ENCODE data around the gene RFC2.
"Not testable (repeated sequence)": the region's sequence is repeated elsewhere in the genome, so short reads cannot be mapped to it uniquely, and the experiment has no call there.

The RFC2 gene

GRCh38 chr7:74216361-74216761, 37.8 kb downstream of the RFC2 start:
- no peak for DNase-seq

GRCh38 chr7:74215921-74216320, 38.3 kb downstream of the RFC2 start:
- DNase-seq, result no peak

- DNase-seq, result no peak
These were observed 39.2 kb downstream of the RFC2 start for GRCh38 chr7:74214816-74215630.

- DNase-seq, result no peak
These were observed 41.5 kb downstream of the RFC2 start for GRCh38 chr7:74212661-74213060.

- DNase-seq, result not testable (repeated sequence)
These were observed 46.0 kb downstream of the RFC2 start for GRCh38 chr7:74208241-74208640.

GRCh38 chr7:74207586-74207985, 46.6 kb downstream of the RFC2 start:
- DNase-seq, result no peak

GRCh38 chr7:74206589-74207120, 47.5 kb downstream of the RFC2 start:
- peak; percentile 77 for DNase-seq

- not testable (repeated sequence) for DNase-seq
These were observed 48.1 kb downstream of the RFC2 start for GRCh38 chr7:74206052-74206451.

- no peak for DNase-seq
These were observed 50.1 kb downstream of the RFC2 start for GRCh38 chr7:74203956-74204618.

- peak; percentile 87 for DNase-seq
These were observed 51.2 kb downstream of the RFC2 start for GRCh38 chr7:74202841-74203556.

- DNase-seq, result no peak
These were observed 54.4 kb downstream of the RFC2 start for GRCh38 chr7:74199551-74200355.

- DNase-seq, result no peak
These were observed 56.6 kb downstream of the RFC2 start for GRCh38 chr7:74197449-74198124.

- not testable (repeated sequence) for DNase-seq
These were observed 58.1 kb downstream of the RFC2 start for GRCh38 chr7:74195968-74196654.

- DNase-seq, result not testable (repeated sequence)
These were observed 58.9 kb downstream of the RFC2 start for GRCh38 chr7:74195139-74195860.

- DNase-seq, result no peak
These were observed 59.5 kb downstream of the RFC2 start for GRCh38 chr7:74194686-74195085.

- DNase-seq, result no peak
These were observed 60.3 kb downstream of the RFC2 start for GRCh38 chr7:74193913-74194312.

GRCh38 chr7:74193054-74193453, 61.1 kb downstream of the RFC2 start:
- DNase-seq, result no peak

- DNase-seq, result no peak
These were observed 63.0 kb downstream of the RFC2 start for GRCh38 chr7:74191231-74191630.

GRCh38 chr7:74190259-74190658, 63.9 kb downstream of the RFC2 start:
- no peak for DNase-seq

GRCh38 chr7:74187915-74188675, 66.1 kb downstream of the RFC2 start:
- DNase-seq, result no peak
